VCaP (cell line): ENCODE results near the gene PLCH2.

Experiments
- H3K27ac ChIP-seq: fragments of 450-650 bp; 2 replicates; pipeline ENCODE4 v1.5.1; 2017
- CTCF ChIP-seq: fragments of 450-650 bp; conservative IDR thresholded peaks from 2 replicates; pipeline ENCODE4 v1.5.1; 2017; ENCODE audit warnings: mild to moderate bottlenecking, moderate library complexity

PLCH2 gene

DNA sequence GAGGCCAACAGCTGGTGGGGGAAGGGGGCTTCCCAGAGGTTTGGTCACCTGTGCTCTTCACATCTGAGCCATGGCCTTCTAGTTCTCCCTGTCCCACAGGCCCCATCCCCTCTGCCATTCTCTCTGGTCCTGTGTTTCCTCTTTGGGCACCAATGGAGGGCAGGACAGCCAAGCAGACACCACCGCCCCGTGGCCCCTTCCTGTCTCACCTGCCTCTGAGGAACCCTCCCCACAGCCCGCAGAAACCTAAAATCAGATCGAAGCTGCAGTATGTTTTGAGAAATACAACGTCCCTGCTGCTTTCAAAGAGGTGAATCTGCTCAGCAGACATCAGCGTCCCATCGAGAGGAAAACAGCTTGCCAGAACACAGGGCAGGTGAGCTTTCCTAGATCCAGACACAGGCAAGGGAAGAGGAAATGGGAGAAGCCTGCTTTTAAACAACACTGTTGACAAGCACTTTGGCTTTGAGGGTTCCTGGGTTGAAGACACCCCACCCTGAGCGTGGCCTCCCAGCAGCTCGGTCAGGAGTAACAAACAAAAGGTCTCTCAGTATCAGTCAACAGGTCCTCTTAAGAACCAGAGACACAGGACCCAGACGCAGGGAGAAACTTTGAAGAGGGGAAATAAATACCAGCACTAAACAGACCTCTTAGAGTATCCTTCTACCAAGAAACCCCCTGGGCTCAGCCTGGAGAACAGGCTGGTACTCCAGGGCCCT, 48.0 kb downstream of the PLCH2 start:
- TF ChIP-seq CTCF, result no peak
- peak overlapping the region; percentile 86; the same call in 1 of the 2 replicates for H3K27ac ChIP-seq

GRCh38 chr1:2525572-2525919, 49.5 kb downstream of the PLCH2 start:
- TF ChIP-seq CTCF, result no peak
- peak overlapping the region; percentile 86 for H3K27ac ChIP-seq

- TF ChIP-seq CTCF, result no peak
- peak within 1 kb of the TSS; percentile 86 for H3K27ac ChIP-seq
These were observed 50.1 kb downstream of the PLCH2 start, which contains the start of gene PANK4 for GRCh38 chr1:2525920-2526823. TSS of gene PANK4 (minus strand) at chr1:2526596. CDS start at chr1:2526587, 9 bp downstream.

- no peak for TF ChIP-seq CTCF
These were observed 50.9 kb downstream of the PLCH2 start for GRCh38 chr1:2526824-2527555.

DNA sequence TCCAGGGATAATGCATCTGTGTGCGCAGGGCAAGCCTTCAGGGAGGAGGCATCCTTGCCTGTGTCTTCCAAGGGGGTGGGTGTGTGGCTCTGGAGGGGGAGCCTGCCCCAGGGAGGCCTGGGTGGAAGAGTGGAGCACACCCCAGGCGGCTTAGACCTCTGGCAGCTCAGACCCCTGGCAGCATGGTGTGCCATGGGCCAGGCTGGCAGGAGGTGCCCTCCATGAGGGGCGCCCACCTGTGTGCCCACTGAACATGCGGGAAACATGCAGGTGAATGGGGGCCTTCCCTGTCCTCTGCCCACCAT, 51.4 kb downstream of the PLCH2 start:
- H3K27ac ChIP-seq, result peak overlapping the region; percentile 86; the same call in 1 of the 2 replicates
- no peak for TF ChIP-seq CTCF

More at GRCh38 chr1:2526824-2527555, 50.9 kb downstream of the PLCH2 start:
- H3K27ac ChIP-seq, result peak overlapping the region; percentile 86

DNA sequence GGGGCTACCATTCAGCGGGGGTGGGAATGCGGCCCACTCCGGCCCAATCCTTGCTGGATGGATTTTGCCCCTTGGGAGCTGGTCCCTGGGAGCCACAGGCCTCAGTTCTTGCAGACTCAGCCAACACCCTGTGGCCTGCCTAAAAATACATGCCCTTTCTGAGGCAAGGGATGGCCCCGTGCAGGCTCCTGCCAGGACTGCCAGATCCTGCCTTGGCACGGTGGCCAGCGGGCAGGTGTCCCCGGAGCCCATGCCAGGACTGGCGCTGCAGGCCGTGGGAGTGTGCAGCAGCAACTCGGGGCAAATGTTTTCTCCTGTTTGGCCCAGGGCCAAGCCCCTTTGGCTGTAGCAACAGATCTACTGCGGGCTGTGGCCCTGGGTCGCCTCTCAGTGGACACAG, 51.9 kb downstream of the PLCH2 start:
- TF ChIP-seq CTCF, result no peak
- no peak overlapping the region; the same call in 1 of the 2 replicates for H3K27ac ChIP-seq

- no peak overlapping the region for H3K27ac ChIP-seq
- TF ChIP-seq CTCF, result no peak
These were observed 52.5 kb downstream of the PLCH2 start for GRCh38 chr1:2528611-2528965.
